Measurements from ENCODE around the gene FAM200A.

- TF ChIP-seq CTCF (conservative IDR thresholded peaks at IDR 0.05; ENCODE audit: low read depth, low read length), result no peak
- no peak for TF ChIP-seq RAD21 (IDR thresholded peaks at IDR 0.05; ENCODE audit: low read length)
- TF ChIP-seq POLR2A (IDR thresholded peaks at IDR 0.05; ENCODE audit: low read depth, low read length), result no peak
- TF ChIP-seq CEBPB (IDR thresholded peaks at IDR 0.05; ENCODE audit: low read depth, low read length), result no peak
- no peak for TF ChIP-seq BHLHE40 (IDR thresholded peaks at IDR 0.05; ENCODE audit: low read depth, low read length)
- TF ChIP-seq USF2 (IDR thresholded peaks at IDR 0.05; ENCODE audit: low read depth, low read length), result no peak
- no peak for TF ChIP-seq FOS (IDR thresholded peaks at IDR 0.05; ENCODE audit: low read depth, low read length)
- TF ChIP-seq MXI1 (IDR thresholded peaks at IDR 0.05; ENCODE audit: borderline replicate concordance, low read depth, low read length), result no peak
- no peak for TF ChIP-seq NFE2L2 (IDR thresholded peaks at IDR 0.05; ENCODE audit: low read depth, low read length)
- TF ChIP-seq MAFK (IDR thresholded peaks at IDR 0.05; ENCODE audit: low read depth, low read length), result no peak
- TF ChIP-seq RCOR1 (IDR thresholded peaks at IDR 0.05; ENCODE audit: insufficient replicate concordance, low read length), result no peak
- TF ChIP-seq MAZ (IDR thresholded peaks at IDR 0.05; ENCODE audit: borderline replicate concordance, low read depth, low read length), result no peak
- no peak for TF ChIP-seq RFX5 (IDR thresholded peaks at IDR 0.05; ENCODE audit: low read depth, low read length)
- TF ChIP-seq ELK1 (IDR thresholded peaks at IDR 0.05; ENCODE audit: borderline replicate concordance, low read depth, low read length), result no peak
These were observed 21.3 kb upstream of the FAM200A start for GRCh38 chr7:99573257-99573656.

Measured in IMR-90 (cell line).